ENCODE measurements around the gene POLR1D. TPM values are rescaled to one million over a fixed set of nuclear protein-coding genes. Genes with fewer than 3 reads are reported as not detected.

The POLR1D gene
- total and polyA plus RNA-seq, 7 experiments from 2014 or later = 111 to 176 (median 136) TPM

DNA sequence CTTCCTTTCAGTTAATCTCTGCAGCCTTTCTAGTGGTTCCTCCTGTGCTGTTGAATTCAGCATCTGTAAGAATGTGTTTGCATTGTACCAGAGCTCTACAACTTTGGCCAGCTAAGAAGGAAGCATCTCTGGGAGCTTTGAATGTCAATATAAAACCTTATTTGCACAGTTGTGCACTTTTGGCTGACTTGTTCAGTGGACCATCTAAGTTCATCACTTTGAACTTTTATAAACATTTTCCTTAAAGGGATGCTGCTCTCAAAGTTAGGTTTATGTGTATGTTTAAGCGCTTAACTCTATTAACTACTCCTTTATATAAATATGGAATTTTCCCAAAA is 15.6 kb downstream of the POLR1D start:
- peak overlapping the region in 4 of 9 donors; percentile 11 to 61 (median 24) for H3K27ac Mint-ChIP-seq
- ChIA-PET CTCF (no interaction called here), POLR2A (no interaction called here)
- H3K9me3 ChIP-seq (ENCODE audit: control insufficient read depth in 2 of 3, low read length in 3 of 3) = no peaks in the 10 kb centered on the region
- no peak overlapping the region for H3K27ac ChIP-seq (ENCODE audit: low read depth, low read length)
- ATAC-seq = no peak
- H3K4me3 ChIP-seq (ENCODE audit: low read length) = no peak overlapping the region
- no peaks in the 10 kb centered on the region for H3K27me3 Mint-ChIP-seq
- peaks cover 0 to 6% of the 10 kb centered on the region in 2 donors for H3K4me1 ChIP-seq (ENCODE audit: control insufficient read depth in 2 of 2, insufficient read depth in 2 of 2, low read length in 2 of 2)
- intact Hi-C loops (cut with micrococcal nuclease) = no loop called here
- H3K9me3 Mint-ChIP-seq = no peaks in the 10 kb centered on the region
- H3K4me1 Mint-ChIP-seq = peaks cover 23 to 81% (median 66%) of the 10 kb centered on the region in 7 donors
- DNase-seq = no peak
- H3K27me3 ChIP-seq (ENCODE audit: control insufficient read depth in 2 of 2, insufficient read depth in 2 of 2, low read length in 2 of 2) = no peaks in the 10 kb centered on the region
- H3K4me3 Mint-ChIP-seq = peak overlapping the region in 4 of 10 donors; percentile 9 to 41 (median 22)
- H3K36me3 Mint-ChIP-seq = peaks cover 2 to 28% (median 7%) of the 10 kb centered on the region in 5 donors
- H3K36me3 ChIP-seq (ENCODE audit: control insufficient read depth in 2 of 3, insufficient read depth in 3 of 3, low read length in 3 of 3) = no peaks in the 10 kb centered on the region

DNA sequence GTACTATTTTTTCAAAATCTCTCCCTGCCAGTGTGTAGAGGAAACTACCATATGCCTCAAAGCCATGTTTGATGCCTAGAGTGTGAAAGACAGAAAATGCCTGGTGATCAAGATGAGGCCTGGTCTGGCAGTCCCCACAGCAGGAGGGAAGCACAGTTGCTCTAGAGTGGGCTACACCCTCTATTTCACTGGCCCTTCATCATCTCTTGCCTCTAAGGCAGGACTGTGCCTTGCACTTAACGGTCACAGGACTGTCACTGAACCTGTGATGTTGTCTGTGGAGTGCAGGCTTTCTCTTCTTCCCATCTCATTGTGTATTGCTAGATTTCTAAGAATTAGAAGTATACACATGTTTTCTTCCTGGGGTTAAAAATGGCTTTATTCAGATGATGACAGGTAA is 16.3 kb downstream of the POLR1D start:
- POLR2A ChIA-PET = interaction anchor here (1.2 to 1.3 kb wide), 2 partner anchors 16 to 17 kb away, joined by 4 to 5 read pairs; partner anchors contain the start of genes LNX2 and POLR1D
- peak overlapping the region in 1 of 10 donors; percentile 12 for H3K4me3 Mint-ChIP-seq

DNA sequence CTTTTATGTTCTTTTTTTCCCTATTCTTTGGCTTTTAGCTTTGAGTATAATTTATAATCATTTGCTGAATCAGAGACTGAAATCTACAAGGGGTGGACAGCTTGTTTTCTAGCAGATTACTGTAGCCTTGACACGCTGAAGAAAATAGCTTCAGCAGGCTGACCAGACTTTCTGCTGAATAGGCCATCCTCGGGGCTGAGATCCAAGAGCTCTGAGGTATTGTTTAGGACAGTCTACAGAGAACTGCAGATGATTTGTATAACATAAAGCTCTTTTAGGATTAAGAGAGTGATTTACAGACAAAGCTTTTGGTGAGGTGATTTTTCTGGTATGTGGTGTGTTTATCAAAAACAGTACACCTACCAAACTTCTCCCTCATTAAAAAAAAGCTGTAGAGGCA is 16.8 kb downstream of the POLR1D start:
- intact Hi-C loops (cut with micrococcal nuclease) = no loop called here

More for the DNA sequence above, 16.3 kb downstream of the POLR1D start:
- Mint-ChIP-seq H3K36me3 (peaks cover 0 to 29% (median 5%) of the 10 kb centered on the region in 5 donors), H3K9me3 (no peaks in the 10 kb centered on the region), H3K27me3 (no peaks in the 10 kb centered on the region), H3K4me1 (peaks cover 25 to 81% (median 66%) of the 10 kb centered on the region in 7 donors), H3K27ac (peak overlapping the region in 3 of 9 donors; percentile 29 to 40 (median 38))
- no peaks in the 10 kb centered on the region for H3K27me3 ChIP-seq (ENCODE audit: control insufficient read depth in 2 of 2, insufficient read depth in 2 of 2, low read length in 2 of 2)
- intact Hi-C loops (cut with micrococcal nuclease) = no loop called here
- CTCF ChIA-PET = no interaction called here
- peaks cover 0 to 6% of the 10 kb centered on the region in 2 donors for H3K4me1 ChIP-seq (ENCODE audit: control insufficient read depth in 2 of 2, insufficient read depth in 2 of 2, low read length in 2 of 2)
- H3K9me3 ChIP-seq (ENCODE audit: control insufficient read depth in 2 of 3, low read length in 3 of 3) = no peaks in the 10 kb centered on the region
- DNase-seq (no peak), ATAC-seq (no peak)
- H3K36me3 ChIP-seq (ENCODE audit: control insufficient read depth in 2 of 3, insufficient read depth in 3 of 3, low read length in 3 of 3) = no peaks in the 10 kb centered on the region
- H3K27ac ChIP-seq (ENCODE audit: low read depth, low read length) = no peak overlapping the region
- H3K4me3 ChIP-seq (ENCODE audit: low read length) = no peak overlapping the region

DNA sequence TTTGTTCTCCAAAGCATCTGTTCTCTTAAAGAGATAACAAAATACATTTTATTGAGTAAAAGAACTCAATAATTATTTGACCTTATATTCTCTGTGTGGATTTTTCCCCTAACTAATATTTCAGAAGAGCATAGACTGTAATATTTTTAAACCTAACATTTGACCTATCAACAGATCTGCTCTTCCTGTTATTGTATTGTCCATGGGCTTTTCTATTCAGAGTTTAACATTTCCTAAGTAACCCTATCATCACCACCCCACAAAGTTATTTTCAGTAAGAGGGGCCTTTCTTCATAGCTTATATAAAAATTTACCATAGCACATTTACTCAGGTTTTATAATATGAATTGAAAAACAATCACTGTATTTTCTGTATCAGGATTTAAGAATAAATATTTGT is 17.5 kb downstream of the POLR1D start:
- Mint-ChIP-seq H3K9me3 (no peaks in the 10 kb centered on the region), H3K4me3 (peak overlapping the region in 1 of 10 donors; percentile 15), H3K27ac (peak overlapping the region in 2 of 9 donors; percentile 17 to 29), H3K36me3 (peaks cover under 1 to 33% (median 6%) of the 10 kb centered on the region in 5 donors), H3K27me3 (no peaks in the 10 kb centered on the region), H3K4me1 (peaks cover 23 to 77% (median 68%) of the 10 kb centered on the region in 7 donors)
- POLR2A ChIA-PET = interaction anchor here (0.6 to 1.3 kb wide), 3 partner anchors 17 to 33 kb away, joined by 3 to 5 read pairs (median 4); partner anchors contain the start of genes LNX2 and POLR1D
- no peaks in the 10 kb centered on the region for H3K9me3 ChIP-seq (ENCODE audit: control insufficient read depth in 2 of 3, low read length in 3 of 3)
- intact Hi-C loops (cut with micrococcal nuclease) = no loop called here
- no peak for ATAC-seq
- no peak overlapping the region for H3K27ac ChIP-seq (ENCODE audit: low read depth, low read length)
- H3K4me3 ChIP-seq (ENCODE audit: low read length) = no peak overlapping the region
- DNase-seq = no peak
- no peaks in the 10 kb centered on the region for H3K27me3 ChIP-seq (ENCODE audit: control insufficient read depth in 2 of 2, insufficient read depth in 2 of 2, low read length in 2 of 2)
- peaks cover 0 to 6% of the 10 kb centered on the region in 2 donors for H3K4me1 ChIP-seq (ENCODE audit: control insufficient read depth in 2 of 2, insufficient read depth in 2 of 2, low read length in 2 of 2)
- H3K36me3 ChIP-seq (ENCODE audit: control insufficient read depth in 2 of 3, insufficient read depth in 3 of 3, low read length in 3 of 3) = no peaks in the 10 kb centered on the region
- CTCF ChIA-PET = interaction anchor here (0.6 kb wide), 1 partner anchor 1145 kb away, joined by 4 read pairs; no protein-coding TSS in a partner anchor

More for the DNA sequence above, 16.8 kb downstream of the POLR1D start:
- ChIA-PET CTCF (interaction anchor here (0.6 kb wide), 1 partner anchor 1144 kb away, joined by 4 read pairs; no protein-coding TSS in a partner anchor), POLR2A (interaction anchor here (1.2 to 1.3 kb wide), 2 partner anchors 16 to 18 kb away, joined by 4 to 5 read pairs; partner anchors contain the start of genes LNX2 and POLR1D)
- Histone ChIP-seq H3K27ac (ENCODE audit: low read depth, low read length) (no peak overlapping the region), H3K36me3 (ENCODE audit: control insufficient read depth in 2 of 3, insufficient read depth in 3 of 3, low read length in 3 of 3) (no peaks in the 10 kb centered on the region), H3K4me1 (ENCODE audit: control insufficient read depth in 2 of 2, insufficient read depth in 2 of 2, low read length in 2 of 2) (peaks cover 0 to 6% of the 10 kb centered on the region in 2 donors), H3K27me3 (ENCODE audit: control insufficient read depth in 2 of 2, insufficient read depth in 2 of 2, low read length in 2 of 2) (no peaks in the 10 kb centered on the region), H3K4me3 (ENCODE audit: low read length) (no peak overlapping the region), H3K9me3 (ENCODE audit: control insufficient read depth in 2 of 3, low read length in 3 of 3) (no peaks in the 10 kb centered on the region)
- Mint-ChIP-seq H3K9me3 (no peaks in the 10 kb centered on the region), H3K36me3 (peaks cover 0 to 32% (median 5%) of the 10 kb centered on the region in 5 donors), H3K4me3 (peak overlapping the region in 1 of 10 donors; percentile 12), H3K4me1 (peaks cover 25 to 81% (median 66%) of the 10 kb centered on the region in 7 donors), H3K27me3 (no peaks in the 10 kb centered on the region), H3K27ac (peak overlapping the region in 2 of 9 donors; percentile 29 to 38)
- ATAC-seq (no peak), DNase-seq (no peak)

DNA sequence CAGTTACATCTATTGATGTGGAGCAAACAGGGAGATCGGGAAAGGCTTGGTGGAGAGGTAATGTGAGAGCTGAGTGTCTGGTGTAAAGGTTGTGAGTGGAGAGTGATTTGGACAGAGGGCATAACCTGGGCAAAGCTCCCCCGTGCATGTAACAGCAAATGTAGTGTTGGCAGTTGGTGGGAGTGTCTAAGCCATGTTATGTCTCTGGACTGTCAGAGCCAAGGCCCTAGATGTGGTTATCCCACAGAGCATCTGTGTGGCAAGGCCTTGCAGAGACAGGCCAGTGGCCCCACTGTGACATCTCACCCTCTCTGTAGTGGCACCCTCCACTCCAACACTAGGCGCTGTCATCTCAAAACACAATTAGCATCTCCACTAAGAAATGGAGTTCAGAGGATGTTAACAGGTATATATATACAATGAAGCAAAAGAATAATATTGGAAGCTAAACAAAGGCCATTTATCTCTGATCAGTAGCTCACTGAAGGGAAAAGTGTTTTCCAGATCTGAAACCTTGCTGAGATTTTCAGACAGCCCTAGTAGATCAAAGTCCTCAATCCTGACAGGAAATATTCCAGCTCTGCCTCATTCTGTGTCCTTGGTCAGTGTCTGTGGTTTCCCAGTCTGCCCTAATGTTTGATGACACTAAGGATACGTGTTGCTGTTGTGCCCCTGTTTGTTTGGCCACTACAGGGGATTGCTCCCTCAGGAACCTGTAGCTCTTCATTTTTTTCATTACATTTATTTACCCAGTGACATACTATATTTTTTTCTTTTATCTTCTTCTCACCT is 20.2 kb downstream of the POLR1D start:
- DNase-seq (no peak), ATAC-seq (no peak)
- Mint-ChIP-seq H3K27ac (peak overlapping the region in 2 of 9 donors; percentile 3 to 84), H3K4me3 (peak overlapping the region in 1 of 10 donors; percentile 14), H3K9me3 (peaks cover 0 to 5% (median 0%) of the 10 kb centered on the region in 11 donors), H3K36me3 (peaks cover 0 to 52% (median 18%) of the 10 kb centered on the region in 5 donors), H3K4me1 (peaks cover 22 to 81% (median 61%) of the 10 kb centered on the region in 7 donors), H3K27me3 (no peaks in the 10 kb centered on the region)
- no peaks in the 10 kb centered on the region for H3K4me1 ChIP-seq (ENCODE audit: control insufficient read depth in 2 of 2, insufficient read depth in 2 of 2, low read length in 2 of 2)
- H3K4me3 ChIP-seq (ENCODE audit: low read length) = no peak overlapping the region
- intact Hi-C loops (cut with micrococcal nuclease) = no loop called here
- H3K9me3 ChIP-seq (ENCODE audit: control insufficient read depth in 2 of 3, low read length in 3 of 3) = no peaks in the 10 kb centered on the region
- H3K36me3 ChIP-seq (ENCODE audit: control insufficient read depth in 2 of 3, insufficient read depth in 3 of 3, low read length in 3 of 3) = peaks cover 0 to 3% (median 0%) of the 10 kb centered on the region in 3 experiments
- ChIA-PET POLR2A (interaction anchor here (1.1 kb wide), 1 partner anchor 22 kb away, joined by 3 read pairs; the partner anchor contains the start of gene LNX2), CTCF (no interaction called here)
- no peaks in the 10 kb centered on the region for H3K27me3 ChIP-seq (ENCODE audit: control insufficient read depth in 2 of 2, insufficient read depth in 2 of 2, low read length in 2 of 2)
- no peak overlapping the region for H3K27ac ChIP-seq (ENCODE audit: low read depth, low read length)

DNA sequence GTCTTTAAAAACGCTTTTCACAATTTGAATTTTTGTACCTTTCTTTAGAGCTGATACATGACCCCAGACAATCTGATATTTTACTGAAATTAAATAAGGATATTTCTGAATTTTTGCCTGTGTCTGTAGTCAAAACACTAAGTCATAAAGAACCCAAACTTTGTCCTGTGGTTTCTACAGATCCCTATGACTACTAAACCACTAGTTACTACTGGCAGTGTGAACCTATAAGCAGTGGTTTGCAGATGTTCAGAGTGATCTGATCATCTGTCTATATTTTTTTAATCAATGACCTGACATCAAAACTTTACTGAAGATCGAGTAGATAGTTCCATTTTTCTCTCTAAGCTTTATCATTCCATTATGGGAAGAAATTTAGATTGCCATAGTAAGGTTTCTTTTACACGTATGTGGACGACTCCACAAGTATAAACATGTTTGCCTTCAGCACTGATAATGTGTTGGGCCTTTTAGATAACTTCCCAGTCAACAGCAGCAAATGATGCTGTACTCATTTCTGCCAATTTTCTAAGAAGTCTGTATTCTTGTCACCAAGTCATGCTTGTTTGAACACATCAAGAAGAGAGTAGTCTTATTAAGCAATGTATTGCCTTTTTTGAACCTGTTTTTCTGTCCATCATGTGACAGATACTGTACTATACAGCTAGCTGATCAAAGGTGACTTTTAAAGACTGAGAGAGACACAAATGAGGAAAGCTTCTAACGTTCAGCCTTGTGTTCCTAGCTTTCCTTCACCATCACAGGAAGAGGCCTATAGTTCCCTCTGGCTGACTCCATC is 21.8 kb downstream of the POLR1D start:
- no peaks in the 10 kb centered on the region for H3K27me3 Mint-ChIP-seq
- no peaks in the 10 kb centered on the region for H3K4me1 ChIP-seq (ENCODE audit: control insufficient read depth in 2 of 2, insufficient read depth in 2 of 2, low read length in 2 of 2)
- H3K27ac ChIP-seq (ENCODE audit: low read depth, low read length) = no peak overlapping the region

More for the DNA sequence above, 21.8 kb downstream of the POLR1D start:
- Mint-ChIP-seq H3K9me3 (peaks cover 0 to 5% (median 2%) of the 10 kb centered on the region in 11 donors), H3K27ac (peak overlapping the region in 3 of 9 donors; percentile 3 to 24 (median 4)), H3K36me3 (peaks cover 0 to 56% (median 25%) of the 10 kb centered on the region in 5 donors), H3K4me1 (peaks cover 18 to 69% (median 49%) of the 10 kb centered on the region in 7 donors), H3K4me3 (no peak overlapping the region)
- Histone ChIP-seq H3K27me3 (ENCODE audit: control insufficient read depth in 2 of 2, insufficient read depth in 2 of 2, low read length in 2 of 2) (no peaks in the 10 kb centered on the region), H3K36me3 (ENCODE audit: control insufficient read depth in 2 of 3, insufficient read depth in 3 of 3, low read length in 3 of 3) (peaks cover 0 to 8% (median 4%) of the 10 kb centered on the region in 3 experiments), H3K9me3 (ENCODE audit: control insufficient read depth in 2 of 3, low read length in 3 of 3) (no peaks in the 10 kb centered on the region), H3K4me3 (ENCODE audit: low read length) (no peak overlapping the region)
- POLR2A ChIA-PET = no interaction called here
- ATAC-seq = no peak
- intact Hi-C loops (cut with micrococcal nuclease) = no loop called here
- CTCF ChIA-PET = no interaction called here
- DNase-seq = no peak
